GM18502 (cell line): Measurements from ENCODE around the gene C1orf159.

ENCODE experiments used
- ATAC-seq: cut with Tn5 transposase; IDR thresholded peaks from one replicate; pipeline ENCODE4 v1.9.1; 2021; ENCODE audit warnings: mild to moderate bottlenecking; ENCODE audit not compliant: unreplicated experiment, poor library complexity

Gene C1orf159

GRCh38 chr1:1134300-1134970 lies 18.5 kb upstream of the C1orf159 start:
- ATAC-seq, result no peak

DNA sequence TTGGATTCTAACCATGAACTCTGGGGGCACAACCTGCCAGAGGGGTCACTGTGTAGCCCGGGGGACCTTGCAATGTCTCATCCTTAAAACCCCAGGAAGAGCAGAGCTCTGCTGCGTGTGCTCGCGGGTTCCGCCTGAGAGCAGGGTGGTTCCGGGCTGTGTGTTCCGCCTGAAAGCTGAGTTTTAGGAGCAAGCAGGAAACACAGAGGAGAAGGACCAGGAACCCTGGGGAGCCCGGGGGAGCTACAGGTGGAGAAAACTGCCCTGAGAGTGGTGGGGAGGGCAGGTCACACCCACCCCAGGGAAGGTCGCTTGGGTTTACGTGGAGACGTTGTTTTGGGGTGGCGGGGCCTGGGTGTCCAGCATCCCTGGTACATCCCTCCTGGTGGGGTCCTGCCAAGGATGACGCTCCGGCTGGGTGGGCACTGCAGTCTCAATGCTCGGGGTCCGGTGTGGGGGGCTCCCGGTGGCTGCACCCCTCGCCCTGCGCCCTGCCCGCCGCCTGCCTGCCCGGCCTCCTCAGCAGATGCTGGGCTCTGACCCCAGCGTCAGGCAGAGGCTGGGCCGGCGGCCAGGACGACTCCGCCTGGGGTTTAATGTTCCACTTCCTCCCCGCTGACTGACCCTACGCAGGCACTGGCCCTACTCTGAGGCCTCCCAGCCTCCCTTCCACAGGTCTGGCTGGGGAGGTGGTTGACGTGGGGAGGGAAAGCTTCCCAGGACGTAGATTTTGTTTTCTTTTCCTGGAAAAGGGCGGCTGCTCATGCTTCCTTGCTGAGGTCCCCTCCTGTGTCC lies 17.3 kb upstream of the C1orf159 start:
- no peak for ATAC-seq

- ATAC-seq, result no peak
These were observed 16.4 kb upstream of the C1orf159 start for GRCh38 chr1:1132042-1132950.

DNA sequence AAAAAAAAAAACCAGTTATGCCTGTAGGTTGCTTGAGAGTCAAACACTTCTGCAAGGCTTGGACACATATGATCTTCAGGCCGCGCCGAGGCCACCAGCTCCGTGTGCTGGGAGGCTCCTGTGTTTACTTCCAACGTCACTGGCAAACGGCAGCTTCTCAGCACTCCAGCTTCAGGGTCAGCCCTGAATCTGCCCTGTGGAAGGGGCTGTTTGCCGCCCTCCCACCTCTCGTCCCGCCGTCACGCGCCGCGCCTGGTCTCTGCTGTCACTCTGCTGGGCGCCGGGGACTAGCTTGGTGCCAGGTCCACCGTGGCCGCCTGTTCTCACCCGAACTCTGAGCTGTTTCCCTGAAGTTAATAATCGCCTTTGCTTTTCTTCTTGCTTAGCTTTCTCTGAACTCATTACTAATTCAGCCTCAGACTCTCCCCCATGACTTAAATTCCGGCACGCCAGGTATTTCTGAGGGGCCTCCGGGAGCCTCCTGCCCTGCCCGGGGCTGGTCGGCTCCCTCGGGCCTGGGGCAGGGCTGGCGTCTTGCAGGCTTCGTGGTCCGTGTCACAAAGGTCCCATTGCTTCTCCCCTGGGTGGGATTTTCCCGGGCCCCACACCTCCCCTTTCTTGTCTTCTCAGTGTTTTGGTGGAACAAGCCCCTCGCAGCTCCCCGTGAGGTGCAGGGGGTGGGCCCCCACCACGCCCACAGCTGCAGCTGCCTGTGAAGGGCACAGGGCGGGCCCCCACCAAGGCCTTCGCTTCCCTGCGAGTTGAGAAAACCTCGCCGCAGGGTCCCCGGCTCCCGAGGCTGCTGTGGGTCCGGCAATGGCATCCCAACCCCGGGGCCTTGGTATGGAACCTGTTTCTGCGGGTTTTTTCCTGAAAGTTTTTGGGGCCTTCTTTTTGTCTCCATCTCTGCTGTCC lies 14.6 kb upstream of the C1orf159 start:
- ATAC-seq, result no peak

- no peak for ATAC-seq
These were observed 13.5 kb upstream of the C1orf159 start for GRCh38 chr1:1129381-1129821.

GRCh38 chr1:1128454-1129139 lies 12.7 kb upstream of the C1orf159 start:
- ATAC-seq, result no peak

GRCh38 chr1:1127551-1128451 lies 11.9 kb upstream of the C1orf159 start:
- no peak for ATAC-seq

- ATAC-seq, result no peak
These were observed 10.1 kb upstream of the C1orf159 start for GRCh38 chr1:1125945-1126344.

- no peak for ATAC-seq
These were observed 9.1 kb upstream of the C1orf159 start for GRCh38 chr1:1124786-1125642.

GRCh38 chr1:1124508-1124785 lies 8.6 kb upstream of the C1orf159 start:
- ATAC-seq, result no peak

DNA sequence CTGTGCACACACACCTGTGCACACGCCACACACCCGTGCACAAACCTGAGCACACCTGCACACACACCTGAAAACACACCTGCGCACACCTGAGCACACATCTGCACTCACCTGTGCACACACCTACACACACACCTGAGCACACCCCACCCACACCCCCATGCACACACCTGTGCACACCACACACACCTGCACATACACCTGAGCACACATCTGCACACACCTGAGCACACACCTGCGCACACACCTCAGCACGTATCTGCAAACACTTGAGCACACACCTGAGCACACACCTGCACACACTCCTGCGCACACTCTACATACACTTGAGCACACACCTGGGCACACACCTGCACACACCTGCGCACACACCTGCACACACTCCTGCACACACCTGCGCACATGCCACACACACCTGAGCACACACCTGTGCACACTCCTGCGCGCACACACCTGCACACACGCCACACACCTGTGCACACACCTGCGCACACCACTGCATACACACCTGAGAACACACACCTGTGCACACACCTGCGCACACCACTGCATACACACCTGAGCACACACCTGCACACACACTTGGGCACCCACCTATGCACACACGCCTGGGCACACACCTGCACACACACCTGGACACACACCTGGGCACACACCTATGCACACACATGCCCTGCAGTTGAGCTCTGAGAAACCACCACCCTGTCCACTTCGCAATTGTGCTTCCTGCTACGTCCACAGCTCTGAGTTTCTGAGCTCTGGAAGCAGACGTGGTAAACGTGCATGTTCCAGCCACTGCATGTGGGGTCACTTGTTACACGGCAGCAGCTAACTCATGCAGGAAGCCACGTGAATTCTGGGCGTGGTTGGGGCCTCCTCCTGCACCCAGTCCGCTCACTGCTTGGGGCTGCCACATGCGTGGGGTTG lies 8.0 kb upstream of the C1orf159 start:
- no peak for ATAC-seq

GRCh38 chr1:1122981-1123480 lies 7.1 kb upstream of the C1orf159 start:
- ATAC-seq, result no peak

GRCh38 chr1:1122078-1122811 lies 6.4 kb upstream of the C1orf159 start:
- ATAC-seq, result peak; percentile 58

DNA sequence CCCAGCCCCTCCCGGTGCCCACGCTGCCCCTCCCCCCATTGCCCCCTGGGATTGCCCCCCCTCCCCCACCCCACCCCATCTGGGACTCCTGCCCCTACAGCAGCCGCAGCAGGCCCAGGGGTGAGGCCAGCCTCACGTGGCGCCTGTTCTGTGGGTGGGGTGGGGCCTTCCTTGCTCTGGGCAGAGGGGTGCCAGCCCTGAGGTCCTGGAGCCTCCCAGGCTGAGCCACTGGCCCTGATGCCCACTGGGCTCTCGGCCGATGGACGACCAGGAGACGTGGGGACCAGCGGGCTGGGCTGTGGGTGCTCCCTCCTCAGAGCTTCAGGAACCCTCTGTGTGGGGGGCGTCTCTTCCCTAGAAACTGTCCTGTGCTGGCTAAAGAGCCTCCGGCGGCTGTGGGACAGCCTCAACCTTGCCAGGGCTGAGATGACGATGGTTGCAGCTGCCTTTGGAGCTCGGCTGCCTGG lies 5.8 kb upstream of the C1orf159 start:
- no peak for ATAC-seq

- no peak for ATAC-seq
These were observed 5.1 kb upstream of the C1orf159 start for GRCh38 chr1:1120866-1121591.
